Activated naive CD8-positive, alpha-beta T cell treated with anti-CD3 and anti-CD28 coated beads, Interleukin-2, amount 50 U/mL, for 16 hours (primary cell): ENCODE data around the gene DNMT3A.
A peak's percentile ranks its signal among the peaks of the same experiment; 100 is the strongest.

Experiments used
- DNase-seq: peaks from one replicate; pipeline ENCODE4 v3.0.0-alpha.2; 2020; ENCODE audit warnings: low read depth, low spot score

The DNMT3A gene

GRCh38 chr2:25305775-25306174 lies 36.0 kb downstream of the DNMT3A start:
- DNase-seq: no peak

- DNase-seq: no peak
Measured at GRCh38 chr2:25304826-25305596, 36.7 kb downstream of the DNMT3A start.

DNA sequence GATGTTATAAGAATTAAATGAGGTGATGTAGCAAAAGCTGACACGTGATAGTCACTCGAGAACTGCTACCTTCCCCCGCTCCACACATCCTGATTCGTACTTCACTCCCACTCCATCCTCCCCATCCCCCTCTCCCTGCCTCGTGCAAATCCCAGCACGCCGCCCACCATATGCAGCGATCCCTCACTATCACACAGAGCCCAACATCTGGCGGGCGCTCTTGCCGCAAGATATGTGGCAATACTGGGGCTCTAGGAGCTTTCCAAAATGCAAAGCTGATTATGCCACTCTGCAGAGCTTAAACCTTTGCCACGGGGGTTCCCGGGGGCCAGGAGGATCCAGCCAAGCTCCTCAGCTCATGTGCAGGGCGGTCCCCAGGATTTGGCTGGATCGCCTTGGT lies 37.4 kb downstream of the DNMT3A start:
- no peak for DNase-seq

DNA sequence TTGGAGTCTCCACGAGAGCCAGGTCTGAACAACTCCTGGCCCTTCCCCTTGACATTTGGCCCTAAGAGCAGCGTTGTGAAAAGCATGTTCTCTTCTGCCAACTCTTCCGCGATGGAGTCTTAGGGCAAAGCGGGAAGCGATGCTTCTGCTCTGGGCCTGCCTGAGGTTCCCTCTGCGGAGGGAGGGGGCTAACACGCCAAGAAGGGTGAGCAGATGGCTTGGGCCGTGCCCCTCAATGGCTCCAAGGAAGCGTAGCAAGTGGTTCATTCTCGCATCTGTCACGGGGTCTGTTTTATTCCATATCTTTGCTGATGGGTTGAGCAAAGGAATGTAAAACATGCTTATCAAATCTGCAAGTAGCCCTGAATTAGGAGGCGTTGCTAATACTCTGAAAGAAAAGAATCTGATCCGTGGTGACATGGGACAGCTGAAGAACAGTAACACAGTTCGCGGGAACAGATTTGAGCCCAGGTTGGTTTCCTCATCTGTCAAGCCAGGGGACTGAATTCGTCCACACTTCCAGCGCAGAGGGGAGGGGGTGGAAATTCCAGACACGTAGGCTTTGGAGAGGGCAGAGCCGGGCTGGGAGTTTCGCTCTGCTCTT lies 38.0 kb downstream of the DNMT3A start:
- DNase-seq: no peak

- DNase-seq: no peak
Measured at GRCh38 chr2:25302758-25303375, 38.9 kb downstream of the DNMT3A start.

- DNase-seq: no peak
Measured at GRCh38 chr2:25301453-25302352, 40.0 kb downstream of the DNMT3A start.

- DNase-seq: no peak
Measured at GRCh38 chr2:25300001-25300400, 41.7 kb downstream of the DNMT3A start.

GRCh38 chr2:25298776-25299431 lies 42.8 kb downstream of the DNMT3A start:
- no peak for DNase-seq

GRCh38 chr2:25297738-25298137 lies 44.0 kb downstream of the DNMT3A start:
- DNase-seq: no peak

GRCh38 chr2:25295621-25296020 lies 46.1 kb downstream of the DNMT3A start:
- DNase-seq: no peak

DNA sequence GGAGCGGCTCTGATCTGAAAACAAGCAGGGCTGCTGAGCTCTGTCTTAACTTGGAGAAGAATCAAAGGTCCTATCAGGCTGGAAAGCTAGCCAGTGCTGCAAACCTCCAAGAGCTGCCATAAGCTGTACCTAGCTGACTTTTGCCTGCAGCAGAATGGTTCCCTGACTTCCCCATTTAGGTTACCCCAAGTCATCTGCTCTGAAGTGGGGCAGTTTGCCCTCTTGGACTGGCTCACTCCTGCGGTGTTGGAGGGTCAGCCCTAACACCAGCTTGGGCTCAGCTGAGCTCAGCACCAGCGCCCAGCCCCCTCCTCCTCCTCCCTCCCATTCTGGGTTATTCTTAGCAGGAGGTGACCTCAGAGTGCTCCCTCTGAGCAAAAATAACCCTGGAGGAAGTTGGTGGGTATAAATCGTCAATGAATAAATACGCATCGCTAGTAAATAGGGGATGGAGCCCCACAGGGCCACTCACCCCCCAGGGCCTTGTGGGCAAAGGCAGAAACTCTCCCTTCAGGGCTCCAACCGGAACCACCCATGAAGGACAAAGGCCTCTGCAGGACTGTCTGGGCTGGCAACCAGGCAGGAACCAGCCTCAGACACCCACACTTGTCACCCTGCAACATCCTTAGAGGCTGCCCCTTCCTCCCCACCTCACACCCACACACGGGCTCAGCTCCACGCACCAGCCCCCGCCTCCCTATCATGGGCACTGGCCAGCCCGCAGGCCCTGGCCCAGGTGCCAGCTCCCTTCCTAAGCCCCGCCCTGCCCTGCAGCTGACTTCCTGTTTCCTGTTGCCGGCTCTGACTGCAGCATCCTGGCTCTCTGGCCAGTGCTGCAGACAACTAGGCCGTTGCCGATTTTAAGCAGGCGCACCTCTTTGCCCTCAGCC lies 46.9 kb downstream of the DNMT3A start:
- peak; percentile 31 for DNase-seq

DNA sequence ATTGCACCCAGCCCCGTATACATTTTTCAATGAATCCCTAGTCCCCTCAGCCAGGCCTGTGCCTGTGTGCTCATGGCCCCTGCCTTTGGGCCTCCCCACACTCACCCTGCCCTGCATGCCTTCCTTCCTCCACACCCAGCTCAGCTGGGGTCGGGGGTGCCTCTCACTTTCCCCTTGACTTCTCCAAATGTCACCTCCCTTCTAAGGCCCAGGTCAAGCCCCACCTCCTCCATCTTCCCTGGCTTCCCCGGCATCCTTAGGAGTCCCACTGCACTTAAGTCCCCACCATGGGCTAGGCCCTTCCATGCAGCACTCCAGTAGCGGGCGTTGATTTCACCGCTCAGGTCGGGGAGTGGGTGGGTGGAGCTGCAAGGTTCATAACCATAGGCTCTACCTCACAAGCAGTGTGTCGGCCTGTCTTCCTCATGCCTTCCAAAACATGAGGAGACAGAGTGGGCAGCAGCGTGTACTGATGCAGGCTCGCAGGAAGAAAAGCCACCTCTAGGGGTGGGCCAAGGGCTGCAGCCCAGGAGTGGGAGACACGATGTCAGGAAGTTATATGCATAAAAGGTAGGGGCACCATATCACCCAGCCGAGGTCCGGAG lies 47.7 kb downstream of the DNMT3A start:
- no peak for DNase-seq

DNA sequence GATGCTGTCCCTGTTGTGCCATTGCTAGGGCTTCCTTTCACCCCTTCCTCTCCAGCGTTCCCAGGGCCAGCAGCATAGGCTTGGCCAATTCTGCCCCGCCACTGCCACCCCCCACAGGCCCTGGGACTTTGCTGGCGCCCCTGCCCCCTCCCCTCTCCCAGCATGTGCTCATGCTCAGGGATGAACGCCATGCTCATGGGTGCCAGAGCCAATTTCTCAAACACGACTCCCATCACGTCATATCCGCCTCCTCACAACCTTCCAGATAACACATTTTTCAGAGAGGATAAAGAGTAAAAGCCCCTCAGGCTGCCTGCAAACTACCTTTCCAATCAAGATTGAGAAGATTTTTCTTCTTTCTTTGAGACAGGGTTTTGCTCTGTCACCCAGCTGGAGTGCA lies 48.6 kb downstream of the DNMT3A start:
- no peak for DNase-seq

GRCh38 chr2:25292408-25292807 lies 49.3 kb downstream of the DNMT3A start:
- DNase-seq: no peak

DNA sequence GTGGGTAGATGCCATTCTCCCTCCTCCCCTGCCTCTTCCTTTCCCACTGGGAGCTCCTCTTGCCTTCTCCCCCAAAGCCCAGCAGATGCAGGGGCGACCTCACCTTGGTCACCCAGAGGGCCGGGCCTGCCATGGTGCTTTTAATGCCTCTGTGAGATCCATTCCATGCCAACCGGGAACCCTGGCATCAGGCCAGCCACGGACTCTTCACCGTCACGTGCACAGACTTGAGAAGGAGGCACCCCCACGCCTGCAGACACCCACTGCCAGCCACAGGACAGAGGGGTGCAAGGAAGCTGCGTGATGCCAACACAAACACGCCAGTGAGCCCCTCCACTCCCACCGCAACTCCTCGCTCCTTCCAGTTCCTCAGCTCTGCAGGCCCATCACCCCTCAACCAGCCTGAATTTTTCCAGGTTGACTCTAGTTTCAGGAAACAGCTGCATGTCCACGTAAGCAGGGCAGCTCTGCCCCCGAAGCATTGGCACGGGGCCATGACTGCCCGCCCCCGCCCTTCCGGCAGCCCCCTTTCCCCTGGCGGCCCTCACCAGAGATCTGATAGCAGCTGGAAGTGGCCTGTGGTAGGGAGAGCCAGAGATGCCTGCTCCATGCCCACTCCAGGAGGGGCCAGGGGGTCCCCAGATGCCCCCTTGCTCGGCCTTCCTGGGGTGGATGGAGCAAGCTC lies 50.8 kb downstream of the DNMT3A start:
- DNase-seq: no peak

DNA sequence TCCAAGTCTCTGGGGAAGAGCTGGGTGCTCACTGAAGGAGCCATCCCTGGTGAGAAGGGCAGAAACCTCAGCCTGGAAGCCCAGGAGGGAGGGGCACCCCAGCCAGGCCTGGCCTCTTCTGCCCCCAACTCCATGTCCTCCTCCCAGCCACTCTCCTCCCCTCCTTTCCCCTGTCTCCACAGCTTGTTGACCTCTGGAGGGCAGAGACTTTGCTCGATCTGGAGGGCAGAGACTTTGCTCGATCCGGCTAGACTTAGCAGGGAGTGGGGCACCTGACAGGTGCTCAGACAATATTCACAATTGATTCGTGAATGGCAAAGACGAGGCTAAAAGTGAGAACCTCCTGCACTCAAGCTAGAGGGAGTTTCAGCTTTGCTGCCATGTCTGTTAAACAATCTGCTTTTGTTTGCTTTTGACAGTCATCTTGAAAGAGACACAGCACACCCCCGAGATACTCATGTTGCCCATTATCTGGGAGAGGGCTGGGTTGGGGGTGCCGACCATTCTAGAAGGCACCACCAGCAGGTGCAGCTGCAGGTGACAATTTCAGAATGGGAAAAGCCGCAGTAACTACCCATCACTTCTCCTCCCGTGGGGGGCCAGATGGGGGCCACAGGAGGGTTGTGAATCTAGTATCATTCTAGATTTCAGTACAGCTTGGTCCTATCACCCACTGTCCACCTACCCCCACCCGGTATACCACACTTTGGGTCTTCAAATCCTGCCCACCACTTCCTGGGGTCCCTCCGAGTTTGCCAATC lies 54.8 kb downstream of the DNMT3A start:
- DNase-seq: no peak

DNA sequence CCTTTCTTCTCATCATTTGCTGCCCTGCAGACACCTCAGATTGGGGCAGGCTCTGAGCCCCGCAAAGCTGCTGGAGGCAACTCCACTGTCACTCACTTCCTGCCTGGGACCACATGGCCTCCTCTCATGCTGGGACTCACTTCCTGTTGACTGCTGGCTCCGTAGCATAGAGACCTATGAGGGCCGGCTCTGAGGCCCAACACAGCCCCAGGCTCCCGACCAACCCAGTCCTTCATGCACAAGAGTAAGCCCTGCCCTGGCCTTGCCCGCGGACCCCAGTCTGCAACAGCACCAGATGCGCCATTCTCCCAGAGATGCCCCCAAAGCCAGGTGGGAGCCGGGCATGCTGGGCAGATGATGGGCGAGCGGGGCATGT lies 55.7 kb downstream of the DNMT3A start:
- peak; percentile 25 for DNase-seq

DNA sequence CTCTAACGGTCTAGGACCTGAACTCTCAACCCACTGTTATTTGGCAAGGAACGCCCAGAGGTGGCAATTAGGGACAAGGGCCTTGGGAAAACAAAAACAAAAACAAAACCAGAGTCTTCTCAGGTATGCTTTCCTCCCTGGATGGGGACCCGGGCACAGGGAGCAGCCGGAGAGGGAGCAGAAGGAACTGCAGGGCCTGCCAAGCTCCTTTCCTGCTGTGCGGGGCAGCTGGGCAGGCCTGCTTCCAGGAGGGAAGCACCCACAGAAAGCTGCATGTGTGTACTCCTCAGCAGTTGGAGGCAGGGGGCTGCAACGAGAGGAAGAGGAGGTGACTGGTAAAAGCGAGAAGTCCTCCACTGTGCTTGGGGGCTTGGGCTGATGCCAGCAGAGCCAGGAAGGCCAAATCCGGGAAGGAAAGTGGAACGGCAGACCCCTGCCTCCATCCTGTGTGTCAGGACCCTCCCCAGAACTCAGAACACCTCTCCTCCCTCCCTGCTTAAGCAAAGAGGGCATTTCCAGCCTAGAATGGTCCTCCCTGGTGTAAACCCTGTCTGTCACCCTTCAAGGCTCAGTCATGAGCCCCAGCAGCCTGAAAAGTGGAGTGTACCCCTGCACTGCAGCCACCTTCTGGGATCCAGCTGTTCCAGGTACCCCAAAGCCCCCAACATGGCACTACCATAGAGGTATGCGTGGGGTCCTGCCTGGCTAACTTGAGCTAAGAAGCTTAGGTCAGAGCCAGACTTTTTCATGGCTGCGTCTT lies 56.3 kb downstream of the DNMT3A start:
- DNase-seq: no peak
